Activated T-cell treated with anti-CD3 and anti-CD28 coated beads, Interleukin-2, amount 50 U/mL, for 24 hours (primary cell): Measurements from ENCODE around the gene CPLX1.

Experiments
- DNase-seq: peaks from one replicate; pipeline ENCODE4 v3.0.0-alpha.2; 2020
- H3K27ac Mint-ChIP-seq: 2 replicates; pipeline ENCODE4 v1.8.0; 2020; ENCODE audit warnings: mild to moderate bottlenecking, mixed read lengths
- H3K27me3 Mint-ChIP-seq: 2 replicates; pipeline ENCODE4 v1.8.0; 2020; ENCODE audit warnings: mixed read lengths
- H3K36me3 Mint-ChIP-seq: 2 replicates; pipeline ENCODE4 v1.8.0; 2020; ENCODE audit warnings: low read depth, mixed read lengths
- H3K4me1 Mint-ChIP-seq: 2 replicates; pipeline ENCODE4 v1.8.0; 2020; ENCODE audit warnings: low read depth, mixed read lengths
- H3K4me3 Mint-ChIP-seq: 2 replicates; pipeline ENCODE4 v1.8.0; 2020; ENCODE audit warnings: mild to moderate bottlenecking, moderate library complexity, mixed read lengths
- H3K9me3 Mint-ChIP-seq: 2 replicates; pipeline ENCODE4 v1.8.0; 2020; ENCODE audit warnings: mixed read lengths

The CPLX1 gene

DNA sequence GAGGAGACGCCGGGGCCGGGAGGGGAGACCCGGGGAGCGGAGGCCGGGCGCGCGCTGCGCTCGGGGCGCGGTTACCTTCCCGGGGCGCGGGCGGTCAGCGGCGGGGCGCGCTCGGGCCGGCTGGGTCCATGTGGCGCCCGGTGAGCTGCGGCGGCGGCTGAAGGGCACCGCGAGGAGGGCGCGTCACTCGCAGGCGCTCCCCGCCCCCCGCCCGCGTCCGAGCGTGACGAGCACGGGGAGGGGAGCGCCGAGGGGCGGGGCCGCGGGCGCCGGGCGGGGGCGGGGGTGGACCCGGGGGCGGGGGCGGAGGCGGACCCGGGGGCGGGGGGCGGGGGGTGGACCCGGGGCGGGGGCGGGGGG lies at the start of gene CPLX1:
Gene CPLX1 (minus strand): TSS at position 159 of the 360 bp plus-strand sequence. CDS start 1,607 bp downstream, outside the sequence.
- Mint-ChIP-seq H3K27me3 (peaks cover 72% of the 10 kb centered on the region), H3K36me3 (no peaks in the 10 kb centered on the region), H3K9me3 (no peaks in the 10 kb centered on the region), H3K4me3 (no peak within 1 kb of the TSS), H3K4me1 (no peaks in the 10 kb centered on the region), H3K27ac (no peak within 1 kb of the TSS)
- no peak for DNase-seq

DNA sequence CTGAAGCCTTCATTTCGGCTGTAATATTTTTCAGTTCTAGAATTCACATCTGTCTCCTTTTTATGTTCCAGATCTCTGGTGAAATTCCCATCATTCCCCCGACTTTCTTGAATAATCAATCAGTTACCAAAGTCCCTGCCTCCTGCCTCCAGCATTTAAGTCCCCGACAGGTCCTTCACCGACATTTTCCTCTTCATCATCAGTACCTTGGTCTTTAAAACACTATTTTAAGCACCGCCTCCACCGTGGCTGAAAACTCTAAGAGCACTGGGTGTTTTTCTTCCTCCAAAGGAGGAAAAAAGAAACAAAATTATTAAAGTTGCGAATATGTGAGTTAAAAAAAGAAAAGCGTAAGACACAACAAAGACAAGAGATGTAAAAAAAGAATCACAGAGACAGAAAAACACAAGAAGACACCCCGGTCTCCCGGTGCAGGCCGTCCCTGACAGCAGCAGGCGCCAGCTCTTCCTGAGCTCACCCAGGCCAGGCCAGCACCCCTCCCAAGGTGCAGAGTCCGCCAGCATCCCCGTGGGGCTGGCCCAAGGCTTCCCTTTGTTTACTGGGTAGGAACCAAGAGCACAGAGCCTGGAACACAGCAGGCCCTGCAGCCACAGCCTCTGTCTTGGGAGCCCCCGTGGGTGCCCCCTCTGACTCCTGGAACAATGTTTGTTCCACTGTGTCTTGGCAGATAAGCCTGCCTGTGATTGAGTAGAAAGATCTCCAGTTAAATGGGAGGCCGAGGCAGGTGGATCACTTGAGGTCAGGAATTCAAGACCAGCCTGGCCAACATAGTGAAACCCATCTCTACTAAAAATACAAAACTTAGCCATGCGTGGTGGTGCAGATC lies 49.3 kb upstream of the CPLX1 start:
- Mint-ChIP-seq H3K27ac (peak overlapping the region; percentile 30), H3K4me3 (no peak overlapping the region), H3K36me3 (peaks cover 94% of the 10 kb centered on the region), H3K9me3 (no peaks in the 10 kb centered on the region), H3K27me3 (no peaks in the 10 kb centered on the region), H3K4me1 (peaks cover 27% of the 10 kb centered on the region)
- no peak for DNase-seq

DNA sequence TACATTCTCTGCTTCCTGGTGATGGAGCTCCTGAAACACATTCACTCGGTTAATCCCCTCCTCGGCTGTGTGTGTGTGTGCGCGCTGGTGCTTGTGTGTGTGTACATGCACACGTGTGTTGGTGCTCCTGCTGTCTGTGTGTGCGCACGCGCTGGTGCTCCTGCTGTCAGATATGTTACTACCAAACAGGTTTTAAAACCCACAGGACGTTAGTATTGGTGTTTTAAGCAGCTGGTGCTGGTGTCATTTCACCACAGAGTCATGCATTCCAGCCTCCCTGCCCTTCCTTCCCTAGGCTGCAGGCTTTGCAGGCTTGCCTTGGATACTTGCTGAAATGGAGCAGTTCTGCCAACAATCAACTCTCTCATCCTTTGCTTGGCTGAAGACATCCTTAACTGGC lies 48.1 kb upstream of the CPLX1 start:
- DNase-seq: no peak
- H3K4me1 Mint-ChIP-seq: peaks cover 16% of the 10 kb centered on the region
- H3K36me3 Mint-ChIP-seq: peaks cover 92% of the 10 kb centered on the region
- no peaks in the 10 kb centered on the region for H3K9me3 Mint-ChIP-seq
- no peak overlapping the region for H3K4me3 Mint-ChIP-seq
- no peaks in the 10 kb centered on the region for H3K27me3 Mint-ChIP-seq
- H3K27ac Mint-ChIP-seq: no peak overlapping the region

DNA sequence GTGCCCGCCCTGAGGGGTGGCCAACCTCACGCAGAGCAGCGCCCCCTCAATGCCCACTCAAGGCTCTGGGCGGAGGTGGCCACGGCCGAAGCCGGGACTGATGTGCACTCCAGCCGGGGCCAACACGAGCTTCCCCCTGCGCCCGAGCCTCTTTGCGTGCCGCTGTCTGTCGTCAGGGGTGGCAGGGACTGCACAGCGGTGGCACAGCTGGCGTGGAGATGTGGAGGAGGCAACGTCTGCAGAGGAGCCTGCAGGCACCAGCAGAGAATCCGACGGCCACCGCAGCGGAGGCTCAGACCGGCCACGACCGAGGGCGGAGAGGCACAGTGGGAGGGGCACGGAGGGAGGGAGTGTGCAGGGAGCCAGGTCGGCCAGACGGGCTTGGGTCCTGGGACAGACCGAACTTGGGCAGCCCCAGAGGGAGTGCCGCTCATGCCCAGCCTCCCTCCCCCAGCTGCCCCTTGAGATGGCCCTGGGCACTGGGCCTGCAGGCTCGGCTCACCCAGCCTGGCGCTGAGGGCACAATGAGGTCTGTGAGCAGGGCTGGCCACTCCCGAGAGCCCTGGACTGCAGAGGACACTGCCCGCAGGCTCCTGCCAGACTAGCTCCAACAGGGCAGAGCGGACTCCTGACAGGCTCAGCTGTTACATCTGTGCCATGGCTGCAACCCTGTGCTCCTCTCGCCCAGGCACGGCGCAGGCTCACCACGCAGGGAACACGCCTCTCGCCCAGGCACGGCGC lies 46.5 kb upstream of the CPLX1 start:
- peaks cover 3% of the 10 kb centered on the region for H3K4me1 Mint-ChIP-seq
- peaks cover 91% of the 10 kb centered on the region for H3K36me3 Mint-ChIP-seq
- H3K27ac Mint-ChIP-seq: no peak overlapping the region
- H3K9me3 Mint-ChIP-seq: no peaks in the 10 kb centered on the region
- no peak overlapping the region for H3K4me3 Mint-ChIP-seq
- H3K27me3 Mint-ChIP-seq: no peaks in the 10 kb centered on the region
- DNase-seq: no peak

DNA sequence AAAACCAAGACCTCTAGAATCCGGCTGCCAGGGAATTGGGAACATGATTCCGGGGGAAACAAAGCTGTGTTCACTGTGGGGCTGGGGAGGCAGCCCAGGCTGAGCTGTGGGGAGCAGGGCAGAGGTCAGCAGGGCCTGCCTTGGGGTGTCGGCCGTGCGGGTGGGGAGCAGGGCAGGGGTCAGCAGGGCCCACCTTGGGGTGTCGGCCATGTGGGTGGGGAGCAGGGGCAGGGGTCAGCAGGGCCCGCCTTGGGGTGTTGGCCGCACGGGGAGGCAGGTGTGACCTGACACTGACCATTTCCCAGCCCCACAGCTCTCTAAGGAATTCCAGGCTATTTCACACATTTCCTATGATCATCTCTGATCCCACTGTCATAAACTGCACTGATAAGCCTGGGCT lies 45.6 kb upstream of the CPLX1 start:
- Mint-ChIP-seq H3K4me3 (no peak overlapping the region), H3K27me3 (no peaks in the 10 kb centered on the region), H3K4me1 (peaks cover 2% of the 10 kb centered on the region), H3K27ac (peak overlapping the region; percentile 37), H3K36me3 (peaks cover 88% of the 10 kb centered on the region), H3K9me3 (no peaks in the 10 kb centered on the region)
- no peak for DNase-seq

DNA sequence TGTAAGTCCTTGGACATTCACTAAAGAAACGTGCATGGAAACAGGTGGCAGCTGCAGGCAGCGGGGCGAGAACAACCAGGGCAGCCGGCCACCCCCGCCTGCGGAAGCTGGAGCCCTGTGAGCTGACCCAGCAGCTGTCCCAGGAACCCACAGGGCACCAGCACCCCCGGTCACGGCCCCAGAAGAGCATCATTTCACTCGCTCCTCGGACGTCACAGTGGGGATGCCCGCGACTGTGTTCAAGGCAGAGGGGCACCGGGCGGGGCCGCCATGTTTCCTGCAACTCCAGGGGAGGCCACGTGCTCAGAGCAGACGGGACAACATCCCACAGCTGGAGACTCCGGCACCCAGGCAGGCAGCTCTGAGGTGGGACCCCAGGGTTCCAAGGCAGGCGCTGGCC lies 45.0 kb upstream of the CPLX1 start:
- H3K9me3 Mint-ChIP-seq: no peaks in the 10 kb centered on the region
- H3K27me3 Mint-ChIP-seq: no peaks in the 10 kb centered on the region
- no peak for DNase-seq
- no peak overlapping the region for H3K4me3 Mint-ChIP-seq
- H3K27ac Mint-ChIP-seq: peak overlapping the region; percentile 18
- H3K36me3 Mint-ChIP-seq: peaks cover 88% of the 10 kb centered on the region
- peaks cover 2% of the 10 kb centered on the region for H3K4me1 Mint-ChIP-seq

DNA sequence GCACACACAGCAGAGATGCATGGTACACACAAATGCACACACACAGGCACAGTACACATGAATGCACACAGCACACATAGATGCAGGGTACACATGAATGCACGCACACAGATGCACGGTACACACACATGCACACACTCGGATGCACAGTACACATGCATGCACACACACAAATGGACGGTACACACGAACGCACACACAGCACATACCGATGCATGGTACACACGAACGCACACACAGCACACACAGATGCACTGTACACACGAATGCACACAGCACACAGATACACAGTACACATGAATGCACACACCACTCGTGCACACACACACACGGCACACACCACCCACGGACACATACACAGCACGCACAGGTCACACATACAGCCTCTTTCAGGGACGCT lies 43.8 kb upstream of the CPLX1 start:
- no peak overlapping the region for H3K27ac Mint-ChIP-seq
- no peak for DNase-seq
- H3K4me1 Mint-ChIP-seq: peaks cover 2% of the 10 kb centered on the region
- H3K27me3 Mint-ChIP-seq: no peaks in the 10 kb centered on the region
- peaks cover 88% of the 10 kb centered on the region for H3K36me3 Mint-ChIP-seq
- H3K9me3 Mint-ChIP-seq: no peaks in the 10 kb centered on the region
- no peak overlapping the region for H3K4me3 Mint-ChIP-seq

DNA sequence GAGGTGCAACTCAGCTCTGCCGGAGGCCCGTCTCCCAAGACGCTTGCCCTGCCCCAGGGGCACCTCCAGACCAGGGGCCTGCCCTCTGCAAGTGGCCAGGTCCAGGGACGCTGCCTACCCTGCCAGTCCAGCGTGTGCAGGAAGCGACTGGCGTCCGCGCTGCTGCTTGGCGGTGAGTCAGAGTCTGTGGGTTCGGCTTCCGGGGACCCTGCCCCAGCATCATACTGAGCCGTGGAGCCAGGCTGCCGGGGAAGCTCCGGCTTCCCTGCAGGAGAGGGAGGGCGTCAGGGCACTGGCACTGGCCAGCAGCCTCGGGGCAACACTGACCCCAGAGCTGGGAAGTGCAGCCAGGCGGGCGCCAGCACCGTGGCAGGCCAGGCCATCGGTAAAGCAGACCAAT lies 42.5 kb upstream of the CPLX1 start:
- no peaks in the 10 kb centered on the region for H3K27me3 Mint-ChIP-seq
- no peak overlapping the region for H3K27ac Mint-ChIP-seq
- H3K4me3 Mint-ChIP-seq: no peak overlapping the region
- H3K4me1 Mint-ChIP-seq: peaks cover 2% of the 10 kb centered on the region
- no peak for DNase-seq
- peaks cover 88% of the 10 kb centered on the region for H3K36me3 Mint-ChIP-seq
- no peaks in the 10 kb centered on the region for H3K9me3 Mint-ChIP-seq

DNA sequence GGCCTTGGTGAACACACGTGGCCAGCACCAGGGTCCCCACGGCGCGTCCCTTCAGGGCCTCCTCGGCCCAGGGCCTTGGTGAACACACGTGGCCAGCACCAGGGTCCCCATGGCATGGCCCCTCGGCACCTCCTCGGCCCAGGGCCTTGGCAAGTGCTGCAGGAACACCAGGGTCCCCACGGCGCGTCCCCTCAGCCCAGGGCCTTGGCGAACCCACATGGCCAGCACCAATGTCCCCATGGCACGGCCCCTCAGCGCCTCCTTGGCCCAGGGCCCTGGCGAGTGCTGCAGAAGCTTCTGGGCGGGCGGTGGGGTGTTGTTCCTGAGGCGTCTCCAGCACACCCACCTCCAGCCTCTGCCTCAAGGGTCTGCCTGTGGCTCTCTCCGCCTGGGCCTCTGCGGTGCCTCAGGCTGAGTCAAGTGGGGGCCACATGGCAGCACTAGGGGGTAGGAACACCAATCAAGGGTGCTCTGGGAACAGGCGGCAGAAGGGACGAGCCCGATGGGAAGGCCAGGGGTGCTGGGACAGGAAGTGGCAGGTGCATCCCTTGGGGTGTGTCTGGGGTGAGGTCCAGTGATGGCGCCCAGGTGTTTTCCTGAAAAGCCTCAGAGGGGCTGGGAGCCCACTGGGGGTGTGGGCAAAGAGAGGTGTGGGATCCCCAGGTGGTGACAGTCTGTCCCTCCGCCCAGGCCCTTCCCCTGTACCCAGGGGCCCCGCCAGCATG lies 41.8 kb upstream of the CPLX1 start:
- H3K27ac Mint-ChIP-seq: no peak overlapping the region
- H3K4me3 Mint-ChIP-seq: no peak overlapping the region
- peaks cover 89% of the 10 kb centered on the region for H3K36me3 Mint-ChIP-seq
- H3K4me1 Mint-ChIP-seq: peaks cover 2% of the 10 kb centered on the region
- H3K9me3 Mint-ChIP-seq: no peaks in the 10 kb centered on the region
- no peaks in the 10 kb centered on the region for H3K27me3 Mint-ChIP-seq
- DNase-seq: no peak

DNA sequence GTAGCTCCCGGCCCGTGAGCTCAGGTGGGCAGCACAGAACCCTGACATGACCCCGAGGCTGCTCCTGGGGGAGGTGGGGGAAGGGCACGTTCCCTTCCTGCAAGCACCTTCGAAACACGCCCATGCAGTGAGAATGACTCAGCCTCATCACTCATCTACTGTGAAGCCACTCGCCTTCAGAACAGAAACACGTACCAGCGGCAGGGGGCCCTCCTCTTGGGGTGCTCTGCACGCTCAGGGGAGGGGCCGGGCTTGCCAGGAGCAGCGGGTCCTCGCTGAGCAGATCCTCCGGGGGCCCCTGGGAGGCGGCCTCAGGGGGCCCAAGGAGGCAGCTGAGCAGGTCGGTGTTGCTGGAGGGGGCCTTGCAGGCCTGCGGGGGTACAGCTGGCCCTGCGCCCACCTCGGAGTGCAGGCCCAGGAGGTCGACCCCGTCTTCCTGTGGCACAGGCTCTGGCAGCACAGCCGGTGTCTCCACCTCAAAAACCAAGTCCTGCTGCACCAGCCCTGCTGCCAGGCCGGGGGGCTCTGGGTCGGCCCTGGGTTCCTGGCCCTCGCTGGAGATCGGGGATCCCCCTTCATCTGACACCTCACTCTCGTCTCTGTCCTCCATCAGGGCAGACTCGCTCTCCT lies 40.9 kb upstream of the CPLX1 start:
- H3K27me3 Mint-ChIP-seq: no peaks in the 10 kb centered on the region
- peaks cover 91% of the 10 kb centered on the region for H3K36me3 Mint-ChIP-seq
- H3K4me3 Mint-ChIP-seq: no peak overlapping the region
- peaks cover 2% of the 10 kb centered on the region for H3K4me1 Mint-ChIP-seq
- no peaks in the 10 kb centered on the region for H3K9me3 Mint-ChIP-seq
- no peak for DNase-seq
- H3K27ac Mint-ChIP-seq: peak overlapping the region; percentile 73

DNA sequence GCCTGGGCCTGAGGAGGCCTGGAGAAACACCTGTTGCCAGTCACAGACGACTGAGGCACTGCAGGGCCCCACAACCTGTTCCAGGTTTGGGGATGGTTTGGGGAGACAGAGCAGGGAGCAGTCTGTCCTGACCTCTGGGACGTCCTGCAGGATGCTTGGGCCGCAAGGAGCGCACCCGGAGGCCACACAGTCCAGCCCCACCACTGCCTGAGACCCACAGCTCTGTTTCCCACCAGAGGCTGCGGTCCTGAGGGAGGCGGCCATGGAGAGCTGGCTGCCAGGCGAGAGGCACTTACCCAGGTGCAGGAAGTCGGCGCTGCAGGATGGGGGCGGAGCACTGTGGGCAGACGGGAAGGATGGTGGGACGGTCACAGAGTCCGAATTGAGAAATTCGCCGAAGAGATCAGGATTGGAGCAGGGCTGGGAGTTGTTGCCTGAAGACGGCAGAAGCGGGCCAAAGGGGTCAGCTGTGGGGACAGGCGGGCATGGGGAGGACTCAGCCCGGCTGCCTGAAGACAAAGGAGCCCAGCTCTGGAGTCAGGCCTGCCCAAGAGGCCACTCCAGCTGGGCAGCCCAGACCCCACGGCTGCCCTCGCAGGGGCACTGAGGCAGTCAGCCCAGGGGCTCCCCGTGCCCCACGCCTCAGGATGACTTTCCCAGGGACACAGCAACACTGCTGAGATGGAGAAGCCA lies 40.3 kb upstream of the CPLX1 start:
- no peak for DNase-seq
- Mint-ChIP-seq H3K9me3 (no peaks in the 10 kb centered on the region), H3K36me3 (peaks cover 91% of the 10 kb centered on the region), H3K4me3 (no peak overlapping the region), H3K4me1 (peaks cover 2% of the 10 kb centered on the region), H3K27me3 (no peaks in the 10 kb centered on the region), H3K27ac (peak overlapping the region; percentile 26)

DNA sequence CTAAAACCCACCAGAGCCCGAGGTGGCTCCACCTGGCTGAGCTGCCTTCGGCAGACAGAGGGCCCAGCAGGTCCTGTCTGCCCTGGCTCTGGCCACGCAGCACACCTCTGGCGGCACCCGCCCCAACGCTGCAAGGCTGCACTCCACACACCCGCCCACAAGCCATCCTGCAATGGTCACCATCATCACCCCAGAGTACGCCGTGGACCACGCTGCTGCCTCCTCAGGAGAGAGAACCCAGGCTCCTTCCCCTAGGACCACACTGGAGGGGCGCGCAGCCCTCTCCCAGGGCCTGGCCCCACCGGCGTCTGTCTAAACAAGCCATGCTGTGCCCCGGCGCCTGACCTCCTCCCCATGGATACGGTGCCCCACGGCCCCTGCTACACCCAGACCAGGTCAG lies 39.6 kb upstream of the CPLX1 start:
- H3K4me3 Mint-ChIP-seq: no peak overlapping the region
- peaks cover 2% of the 10 kb centered on the region for H3K4me1 Mint-ChIP-seq
- no peaks in the 10 kb centered on the region for H3K27me3 Mint-ChIP-seq
- DNase-seq: no peak
- H3K36me3 Mint-ChIP-seq: peaks cover 90% of the 10 kb centered on the region
- no peak overlapping the region for H3K27ac Mint-ChIP-seq
- no peaks in the 10 kb centered on the region for H3K9me3 Mint-ChIP-seq

DNA sequence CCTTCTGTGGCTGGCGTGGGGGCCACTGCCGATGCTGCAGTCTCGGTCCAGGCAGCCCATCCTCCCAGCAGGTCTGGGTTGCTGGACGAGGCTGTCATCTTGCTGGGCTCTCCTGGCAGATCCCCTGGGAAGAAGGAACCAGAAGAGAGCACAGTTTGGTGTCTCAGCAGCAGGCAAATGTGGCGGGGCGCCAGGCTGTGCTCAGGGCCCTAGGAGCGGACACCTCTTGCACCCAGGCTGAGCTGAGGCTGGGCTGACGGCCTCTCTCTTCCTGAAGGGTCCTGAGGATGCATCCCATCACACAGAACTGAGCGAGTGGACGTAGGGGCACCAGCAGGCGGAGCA lies 39.2 kb upstream of the CPLX1 start:
- DNase-seq: no peak
- H3K27ac Mint-ChIP-seq: no peak overlapping the region
- no peaks in the 10 kb centered on the region for H3K9me3 Mint-ChIP-seq
- no peaks in the 10 kb centered on the region for H3K27me3 Mint-ChIP-seq
- H3K36me3 Mint-ChIP-seq: peaks cover 89% of the 10 kb centered on the region
- no peak overlapping the region for H3K4me3 Mint-ChIP-seq
- peaks cover 2% of the 10 kb centered on the region for H3K4me1 Mint-ChIP-seq

DNA sequence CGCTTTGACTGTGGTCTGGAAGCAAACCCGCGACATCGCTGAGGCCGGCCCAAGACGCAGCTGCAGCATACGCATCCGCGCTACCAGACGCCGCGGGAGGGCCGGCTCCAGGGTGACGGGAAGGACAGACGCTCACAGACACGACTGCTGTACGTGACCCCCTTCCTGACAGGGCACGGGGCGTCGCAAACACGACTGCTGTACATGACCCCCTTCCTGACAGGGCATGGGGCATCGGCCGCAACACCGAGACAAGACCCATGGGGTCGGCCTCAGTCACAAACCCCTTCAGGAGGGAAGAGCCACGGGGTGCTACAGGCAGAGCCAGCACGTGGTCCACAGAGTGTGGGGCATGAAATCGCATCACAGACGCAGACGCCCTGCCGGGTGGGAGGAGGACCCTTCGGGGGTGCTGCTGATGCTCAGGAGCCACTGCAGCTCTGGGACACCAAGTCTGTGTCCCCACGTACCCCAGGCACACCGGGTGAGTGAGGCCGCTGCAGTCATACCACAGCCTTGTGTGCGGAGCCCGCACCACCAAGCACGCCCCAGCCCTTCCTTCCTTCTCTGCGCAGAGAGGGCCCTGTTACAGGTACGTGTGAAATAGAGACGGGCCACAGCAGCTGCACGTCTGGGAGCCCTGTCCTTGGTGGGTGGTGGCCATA lies 38.7 kb upstream of the CPLX1 start:
- no peak overlapping the region for H3K4me3 Mint-ChIP-seq
- H3K27ac Mint-ChIP-seq: no peak overlapping the region
- H3K36me3 Mint-ChIP-seq: peaks cover 89% of the 10 kb centered on the region

More for the DNA sequence above, 38.7 kb upstream of the CPLX1 start:
- Mint-ChIP-seq H3K4me1 (peaks cover 2% of the 10 kb centered on the region), H3K27me3 (no peaks in the 10 kb centered on the region), H3K9me3 (no peaks in the 10 kb centered on the region)
- DNase-seq: no peak
